ENCODE data around the gene RAF1. TPM values are rescaled to one million over a fixed set of nuclear protein-coding genes. Genes with fewer than 3 reads are reported as not detected.

The RAF1 gene
- total RNA-seq, 1 donor from 2014 or later: 115 TPM

Small RNA genes within 50 kb of the gene (small RNA-seq; reads per million reads assigned to genes)
- not detected for gene CRIP1P1
- gene RF00017: not detected

Other genes starting within 250 kb of the RAF1 start
- gene TSEN2, start 179.6 kb downstream of the RAF1 start, total RNA-seq (ENCODE audit: low replicate concordance): 20.4 and 21.3 TPM in 2 replicates
- not detected in 2 replicates for gene MKRN2OS, start 118.6 kb downstream of the RAF1 start, total RNA-seq (ENCODE audit: low replicate concordance)
- 26.2 and 26.5 TPM in 2 replicates for gene MKRN2, start 107.0 kb downstream of the RAF1 start, total RNA-seq (ENCODE audit: low replicate concordance)
- gene TMEM40, start 95.1 kb upstream of the RAF1 start, total RNA-seq (ENCODE audit: low replicate concordance): not detected in 2 replicates
- 2.4 and 6.9 TPM in 2 replicates for gene CAND2, start 132.6 kb upstream of the RAF1 start, total RNA-seq (ENCODE audit: low replicate concordance)
- gene RPL32, start 177.4 kb upstream of the RAF1 start, total RNA-seq (ENCODE audit: low replicate concordance): 1,028 and 2,309 TPM in 2 replicates

All from neural progenitor cell (in vitro differentiated cells).